HepG2 (cell line): ENCODE results near the gene HDAC10. TPM values are rescaled to one million over a fixed set of nuclear protein-coding genes. Genes with fewer than 3 reads are reported as not detected.
A peak's percentile ranks its signal among the peaks of the same experiment; 100 is the strongest.

Experiments
- FOXO1 ChIP-seq: sonication (generic); formaldehyde crosslinking; IDR thresholded peaks from 2 replicates; pipeline ENCODE4 v1.4.0; 2020; ENCODE audit warnings: missing genetic modification reagents
- GTF2F1 ChIP-seq: fragments of 150-350 bp; IDR thresholded peaks from 2 replicates; pipeline ENCODE4 v1.6.1; 2014; ENCODE audit warnings: low read length
- HDAC2 ChIP-seq: sonication (generic); formaldehyde crosslinking; IDR thresholded peaks from 2 replicates; pipeline ENCODE4 v1.4.0; 2020; ENCODE audit warnings: missing genetic modification reagents
- HOXD1 ChIP-seq: sonication (generic); formaldehyde crosslinking; IDR thresholded peaks from 2 replicates; pipeline ENCODE4 v1.5.0; 2020; ENCODE audit warnings: missing genetic modification reagents
- MZF1 ChIP-seq: sonication (generic); formaldehyde crosslinking; IDR thresholded peaks from 2 replicates; pipeline ENCODE4 v1.8.1; 2023; ENCODE audit warnings: mild to moderate bottlenecking, missing genetic modification reagents, borderline replicate concordance
- NFE2L1 ChIP-seq: sonication (generic); formaldehyde crosslinking; IDR thresholded peaks from 2 replicates; pipeline ENCODE4 v1.4.0; 2020; ENCODE audit warnings: missing genetic modification reagents, mild to moderate bottlenecking, borderline replicate concordance
- NFRKB ChIP-seq: fragments of 450-650 bp; IDR thresholded peaks from 2 replicates; pipeline ENCODE4 v1.6.1; 2017
- RXRA ChIP-seq: sonication (generic); formaldehyde crosslinking; IDR thresholded peaks from 2 replicates; pipeline ENCODE4 v1.5.1; 2020; ENCODE audit warnings: missing genetic modification reagents
- SETDB1 ChIP-seq: sonication (generic); formaldehyde crosslinking; IDR thresholded peaks from 2 replicates; pipeline ENCODE4 v1.5.1; 2020; ENCODE audit warnings: missing genetic modification reagents, mild to moderate bottlenecking, borderline replicate concordance
- SRSF9 ChIP-seq: fragments of 200-400 bp; formaldehyde crosslinking; IDR thresholded peaks from 2 replicates; pipeline ENCODE4 v1.6.1; 2018; ENCODE audit warnings: borderline replicate concordance, mild to moderate bottlenecking, low read depth, low read length; ENCODE audit not compliant: insufficient read depth, poor library complexity, severe bottlenecking
- TBX3 ChIP-seq: fragments of 450-650 bp; IDR thresholded peaks from 2 replicates; pipeline ENCODE4 v1.6.1; 2017; ENCODE audit warnings: antibody characterized with exemption, mild to moderate bottlenecking, inconsistent platforms, borderline replicate concordance
- TEAD3 ChIP-seq: optimal IDR thresholded peaks from 2 replicates; pipeline ENCODE3; 2016; ENCODE audit warnings: borderline replicate concordance
- YEATS4 ChIP-seq: sonication (generic); formaldehyde crosslinking; IDR thresholded peaks from 2 replicates; pipeline ENCODE4 v1.4.0; 2020; ENCODE audit warnings: missing genetic modification reagents, borderline replicate concordance
- YY1 ChIP-seq: IDR thresholded peaks from 2 replicates; pipeline ENCODE4 v1.6.1; 2011; ENCODE audit warnings: low read length, low read depth, moderate library complexity, mild to moderate bottlenecking; ENCODE audit not compliant: insufficient read depth, insufficient replicate concordance
- ZNF34 ChIP-seq: sonication (generic); formaldehyde crosslinking; IDR thresholded peaks from 2 replicates; pipeline ENCODE4 v1.4.0; 2020; ENCODE audit warnings: mild to moderate bottlenecking, missing genetic modification reagents, borderline replicate concordance
- ZNF354B ChIP-seq: sonication (generic); formaldehyde crosslinking; IDR thresholded peaks from 2 replicates; pipeline ENCODE4 v1.8.0; 2022; ENCODE audit warnings: mild to moderate bottlenecking, missing genetic modification reagents
- ZNF546 ChIP-seq: sonication (generic); formaldehyde crosslinking; conservative IDR thresholded peaks from 2 replicates; pipeline ENCODE4 v1.8.1; 2023; ENCODE audit warnings: mild to moderate bottlenecking, missing genetic modification reagents
- ZNF773 ChIP-seq: sonication (generic); formaldehyde crosslinking; IDR thresholded peaks from 2 replicates; pipeline ENCODE4 v1.4.0; 2020; ENCODE audit warnings: missing genetic modification reagents, borderline replicate concordance
- ZNF839 ChIP-seq: sonication (generic); formaldehyde crosslinking; IDR thresholded peaks from 2 replicates; pipeline ENCODE4 v1.4.0; 2020; ENCODE audit warnings: missing genetic modification reagents, mild to moderate bottlenecking, borderline replicate concordance
- ZSCAN12 ChIP-seq: sonication (generic); formaldehyde crosslinking; IDR thresholded peaks from 2 replicates; pipeline ENCODE4 v1.9.0; 2021; ENCODE audit warnings: mild to moderate bottlenecking, missing genetic modification reagents
- polyA plus RNA-seq, 8 experiments: library from polyadenylated mRNA; depleted of rRNA in 3 of 8; stranded (reverse) in 7 of 8; unstranded in 1 of 8; fragments of >200 nt; fragmentation: Illumina TruSeq in 4 of 8; extraction: Trizol in 4 of 8; gene quantifications; 2 replicates each; pipeline versions ENCODE4 v1.2.1 to v1.2.3, GENCODE V29; 2011 to 2016; ENCODE audit warnings: low read depth in 4 of 8, missing spikeins in 1 of 8, mixed read lengths in 1 of 8; ENCODE audit not compliant: insufficient read depth in 1 of 8
- total RNA-seq, 5 experiments: library from RNA; depleted of rRNA; stranded (reverse); fragments of >200 nt; fragmentation: Illumina TruSeq; extraction: Trizol; gene quantifications; 2 replicates each; pipeline ENCODE4 v1.2.3, GENCODE V29; 2016; ENCODE audit warnings: low read depth in 1 of 5
- TF ChIP-seq, protein P1 (sequence below): sonication (generic); formaldehyde crosslinking; IDR thresholded peaks from 2 replicates; pipeline ENCODE4 v1.9.0; 2021; ENCODE audit warnings: missing genetic modification reagents, mild to moderate bottlenecking, borderline replicate concordance
- TF ChIP-seq, protein P2 (sequence below): sonication (generic); formaldehyde crosslinking; conservative IDR thresholded peaks from 2 replicates; pipeline ENCODE4 v1.8.1; 2023; ENCODE audit warnings: missing genetic modification reagents
- TF ChIP-seq, protein P3 (sequence below): sonication (generic); formaldehyde crosslinking; IDR thresholded peaks from 2 replicates; pipeline ENCODE4 v1.5.0; 2020; ENCODE audit warnings: missing genetic modification reagents
- TF ChIP-seq, protein P4 (sequence below): sonication (generic); formaldehyde crosslinking; IDR thresholded peaks from 2 replicates; pipeline ENCODE4 v1.8.1; 2023; ENCODE audit warnings: mild to moderate bottlenecking, missing genetic modification reagents

HDAC10 gene
- total and polyA plus RNA-seq, 2 of the 13 experiments (the other 11 are each of a cell fraction or from before 2014, with no cell fraction given) = 13.9 to 14.9 TPM

DNA sequence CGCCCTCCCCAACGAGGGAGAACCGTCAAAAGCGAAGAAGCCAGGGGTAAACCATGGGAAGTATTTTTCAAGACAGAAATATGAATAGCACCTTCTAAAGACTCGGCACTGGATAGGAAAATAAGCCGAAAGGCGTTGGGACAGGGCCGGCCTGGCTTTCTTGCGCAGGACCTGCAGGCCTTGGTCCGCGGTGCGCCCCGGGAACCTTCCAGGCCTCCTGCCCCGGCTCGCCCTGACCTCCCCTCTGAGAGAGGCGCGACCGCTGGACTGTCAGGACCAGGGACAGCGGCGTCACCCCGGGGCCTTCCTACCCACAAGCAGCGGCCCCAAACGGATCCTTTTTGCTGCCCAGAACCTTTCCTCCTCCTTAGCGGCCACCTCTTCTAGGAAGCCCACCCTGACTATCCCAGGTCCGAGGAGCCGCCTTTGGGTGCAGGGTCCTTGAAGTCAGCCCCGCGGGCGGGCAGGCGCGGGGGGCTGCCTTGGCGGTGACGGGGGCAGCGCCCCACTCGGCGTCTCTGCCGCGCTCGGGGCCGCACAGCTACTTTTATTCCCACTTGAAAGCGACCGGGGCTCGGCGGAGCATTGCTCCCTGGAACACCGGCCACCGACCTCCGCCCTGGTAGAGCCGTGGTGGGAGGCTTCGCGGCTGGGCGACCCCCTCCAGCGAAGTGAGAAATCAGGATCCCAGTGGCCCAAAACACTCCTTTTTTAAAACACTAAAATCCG is 19.8 kb upstream of the HDAC10 start (continued):
- TF ChIP-seq, protein P1, sequence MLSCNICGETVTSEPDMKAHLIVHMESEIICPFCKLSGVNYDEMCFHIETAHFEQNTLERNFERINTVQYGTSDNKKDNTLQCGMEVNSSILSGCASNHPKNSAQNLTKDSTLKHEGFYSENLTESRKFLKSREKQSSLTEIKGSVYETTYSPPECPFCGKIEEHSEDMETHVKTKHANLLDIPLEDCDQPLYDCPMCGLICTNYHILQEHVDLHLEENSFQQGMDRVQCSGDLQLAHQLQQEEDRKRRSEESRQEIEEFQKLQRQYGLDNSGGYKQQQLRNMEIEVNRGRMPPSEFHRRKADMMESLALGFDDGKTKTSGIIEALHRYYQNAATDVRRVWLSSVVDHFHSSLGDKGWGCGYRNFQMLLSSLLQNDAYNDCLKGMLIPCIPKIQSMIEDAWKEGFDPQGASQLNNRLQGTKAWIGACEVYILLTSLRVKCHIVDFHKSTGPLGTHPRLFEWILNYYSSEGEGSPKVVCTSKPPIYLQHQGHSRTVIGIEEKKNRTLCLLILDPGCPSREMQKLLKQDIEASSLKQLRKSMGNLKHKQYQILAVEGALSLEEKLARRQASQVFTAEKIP (CRISPR knock-in tag) = no peak
- TF ChIP-seq, protein P2, sequence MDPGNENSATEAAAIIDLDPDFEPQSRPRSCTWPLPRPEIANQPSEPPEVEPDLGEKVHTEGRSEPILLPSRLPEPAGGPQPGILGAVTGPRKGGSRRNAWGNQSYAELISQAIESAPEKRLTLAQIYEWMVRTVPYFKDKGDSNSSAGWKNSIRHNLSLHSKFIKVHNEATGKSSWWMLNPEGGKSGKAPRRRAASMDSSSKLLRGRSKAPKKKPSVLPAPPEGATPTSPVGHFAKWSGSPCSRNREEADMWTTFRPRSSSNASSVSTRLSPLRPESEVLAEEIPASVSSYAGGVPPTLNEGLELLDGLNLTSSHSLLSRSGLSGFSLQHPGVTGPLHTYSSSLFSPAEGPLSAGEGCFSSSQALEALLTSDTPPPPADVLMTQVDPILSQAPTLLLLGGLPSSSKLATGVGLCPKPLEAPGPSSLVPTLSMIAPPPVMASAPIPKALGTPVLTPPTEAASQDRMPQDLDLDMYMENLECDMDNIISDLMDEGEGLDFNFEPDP (CRISPR knock-in tag) = no peak
- TF ChIP-seq, protein P3, sequence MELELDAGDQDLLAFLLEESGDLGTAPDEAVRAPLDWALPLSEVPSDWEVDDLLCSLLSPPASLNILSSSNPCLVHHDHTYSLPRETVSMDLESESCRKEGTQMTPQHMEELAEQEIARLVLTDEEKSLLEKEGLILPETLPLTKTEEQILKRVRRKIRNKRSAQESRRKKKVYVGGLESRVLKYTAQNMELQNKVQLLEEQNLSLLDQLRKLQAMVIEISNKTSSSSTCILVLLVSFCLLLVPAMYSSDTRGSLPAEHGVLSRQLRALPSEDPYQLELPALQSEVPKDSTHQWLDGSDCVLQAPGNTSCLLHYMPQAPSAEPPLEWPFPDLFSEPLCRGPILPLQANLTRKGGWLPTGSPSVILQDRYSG (CRISPR knock-in tag) = no peak
- no peak for TF ChIP-seq ZNF354B
- TF ChIP-seq YEATS4 (CRISPR knock-in tag) = 0 out of 2 replicates have a peak, but pooled peaks have one; percentile 15
- peak; percentile 65; the same call in 1 of the 2 replicates for TF ChIP-seq FOXO1 (CRISPR knock-in tag)
- no peak for TF ChIP-seq TBX3
- no peak for TF ChIP-seq YY1
- no peak for TF ChIP-seq SRSF9
- peak; percentile 79; the same call in 1 of the 2 replicates for TF ChIP-seq ZNF546 (CRISPR knock-in tag)
- TF ChIP-seq TEAD3 (CRISPR knock-in tag) = no peak
- TF ChIP-seq NFRKB = no peak
- TF ChIP-seq SETDB1 (CRISPR knock-in tag) = no peak
- TF ChIP-seq MZF1 (CRISPR knock-in tag) = no peak
- TF ChIP-seq HOXD1 (CRISPR knock-in tag) = peak; percentile 55; the same call in 1 of the 2 replicates
- TF ChIP-seq ZSCAN12 (CRISPR knock-in tag) = peak; percentile 56; the same call in 1 of the 2 replicates
- peak; percentile 69; the same call in 1 of the 2 replicates for TF ChIP-seq ZNF839 (CRISPR knock-in tag)
- no peak for TF ChIP-seq GTF2F1
- TF ChIP-seq ZNF34 (CRISPR knock-in tag) = no peak
- TF ChIP-seq NFE2L1 (CRISPR knock-in tag) = no peak
- TF ChIP-seq RXRA (CRISPR knock-in tag) = 0 out of 2 replicates have a peak, but pooled peaks have one; percentile 62
- TF ChIP-seq, protein P4, sequence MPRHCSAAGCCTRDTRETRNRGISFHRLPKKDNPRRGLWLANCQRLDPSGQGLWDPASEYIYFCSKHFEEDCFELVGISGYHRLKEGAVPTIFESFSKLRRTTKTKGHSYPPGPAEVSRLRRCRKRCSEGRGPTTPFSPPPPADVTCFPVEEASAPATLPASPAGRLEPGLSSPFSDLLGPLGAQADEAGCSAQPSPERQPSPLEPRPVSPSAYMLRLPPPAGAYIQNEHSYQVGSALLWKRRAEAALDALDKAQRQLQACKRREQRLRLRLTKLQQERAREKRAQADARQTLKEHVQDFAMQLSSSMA (CRISPR knock-in tag) = no peak
- TF ChIP-seq ZNF773 = peak; percentile 94; the same call in 1 of the 2 replicates
- peak; percentile 72; the same call in 1 of the 2 replicates for TF ChIP-seq HDAC2 (CRISPR knock-in tag)
